HCT116 (cell line): ENCODE data around the gene FOXA1.

Experiments used
- CTCF ChIP-seq, 3 experiments: fragments of 200-600 bp in 1 of 3; sonication (generic) in 1 of 3; IDR thresholded peaks in 2 of 3; conservative IDR thresholded peaks in 1 of 3; 2 replicates each; pipeline ENCODE4 v1.5.1; 2012 to 2017; ENCODE audit warnings: low read depth in 2 of 3, low read length in 2 of 3, antibody characterized with exemption in 1 of 3, borderline replicate concordance in 1 of 3, control low read depth in 1 of 3, mild to moderate bottlenecking in 1 of 3, mixed read lengths in 1 of 3, mixed run types in 1 of 3, moderate library complexity in 1 of 3; ENCODE audit not compliant: insufficient read depth in 1 of 3
- EZH2 ChIP-seq: fragments of 200-600 bp; sonication (generic); IDR thresholded peaks from 2 replicates; pipeline ENCODE4 v1.6.1; 2017; ENCODE audit warnings: antibody characterized with exemption, mixed run types
- FOSL1 ChIP-seq: IDR thresholded peaks from 2 replicates; pipeline ENCODE4 v1.6.1; 2012; ENCODE audit warnings: low read depth
- POLR2AphosphoS5 ChIP-seq: IDR thresholded peaks from 2 replicates; pipeline ENCODE4 v1.6.1; 2011; ENCODE audit warnings: mild to moderate bottlenecking, low read depth, low read length, moderate library complexity
- SRF ChIP-seq: IDR thresholded peaks from 2 replicates; pipeline ENCODE4 v1.6.1; 2012; ENCODE audit warnings: low read depth
- ZNF274 ChIP-seq: fragments of 200-500 bp; sonication (Bioruptor generic); IDR thresholded peaks from 2 replicates; pipeline ENCODE4 v1.6.1; 2014; ENCODE audit warnings: mild to moderate bottlenecking, low read depth, low read length, inconsistent platforms

DNA sequence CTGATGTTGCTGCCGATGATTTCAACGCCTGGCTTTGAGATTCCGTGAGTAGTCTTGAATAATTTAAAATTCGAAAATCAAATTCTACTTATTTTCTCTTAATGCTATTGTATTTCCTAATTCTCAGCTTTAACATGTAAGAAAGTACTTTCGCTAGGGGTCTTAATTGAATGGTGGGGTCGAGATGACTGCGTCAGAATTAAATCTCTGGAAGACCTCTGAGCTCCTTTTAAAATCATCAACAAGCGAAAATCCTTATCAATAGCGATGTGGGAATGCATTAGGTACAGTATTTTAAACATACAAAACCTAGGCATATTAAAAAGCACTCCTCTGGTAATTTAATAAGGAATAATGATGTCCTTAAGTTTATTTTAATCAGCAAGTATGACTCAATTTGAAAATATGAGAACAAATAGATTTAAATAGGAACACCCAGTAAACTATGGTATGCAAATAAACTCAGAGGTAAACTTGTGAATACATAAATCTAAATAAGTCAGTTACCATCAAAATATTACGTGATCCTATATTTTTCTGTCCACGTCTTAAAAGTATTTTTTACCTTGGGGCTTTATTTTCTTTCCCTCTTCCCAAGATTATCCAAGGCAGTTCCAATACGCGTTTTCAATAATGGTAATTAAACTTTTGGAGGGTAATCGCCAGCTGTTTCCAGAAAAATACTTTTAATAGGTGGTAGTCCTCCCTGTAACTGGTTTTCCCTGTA is 1.4 kb downstream of the FOXA1 start:
- TF ChIP-seq SRF: no peak
- no peak for TF ChIP-seq ZNF274
- no peak for TF ChIP-seq POLR2AphosphoS5
- no peak for TF ChIP-seq EZH2
- no peak for TF ChIP-seq CTCF (IDR thresholded peaks at IDR 0.05 in 2 of 3, conservative IDR thresholded peaks at IDR 0.05 in 1 of 3; ENCODE audit: borderline replicate concordance in 1 of 3, insufficient read depth in 1 of 3, low read depth in 2 of 3, low read length in 2 of 3)
- TF ChIP-seq FOSL1: no peak
